ENCODE measurements around the gene PLPPR2. TPM values are rescaled to one million over a fixed set of nuclear protein-coding genes. Genes with fewer than 3 reads are reported as not detected.

The PLPPR2 gene
- total RNA-seq, 2 experiments from 2014 or later = 2.1 to 2.2 TPM

- CTCF ChIA-PET = interaction anchor here (0.6 to 4.5 kb wide), 15 partner anchors 8 to 429 kb away, joined by 3 to 24 read pairs (median 4); partner anchors contain the start of genes CCDC159, ELOF1, SWSAP1 and TMEM205
- POLR2A ChIA-PET = interaction anchor here (0.6 to 0.7 kb wide), 2 partner anchors 53 to 1768 kb away, joined by 3 to 5 read pairs; no protein-coding TSS in a partner anchor
- DNase-seq (peak; percentile 73), ATAC-seq (no peak)
- intact Hi-C loops (cut with DNase I, micrococcal nuclease) = loop anchor here (5.0 kb wide), 2 partner anchors 39 to 254 kb away; no protein-coding TSS in a partner anchor
- peak overlapping the region; percentile 75 for H3K4me3 Mint-ChIP-seq
- H3K27me3 Mint-ChIP-seq = peaks cover 14% of the 10 kb centered on the region
- H3K4me1 Mint-ChIP-seq = peaks cover 35% of the 10 kb centered on the region
- H3K36me3 Mint-ChIP-seq (ENCODE audit: low read depth) = peaks cover 2% of the 10 kb centered on the region
- H3K27ac Mint-ChIP-seq = no peak overlapping the region
- H3K9me3 Mint-ChIP-seq (ENCODE audit: low read depth) = no peaks in the 10 kb centered on the region
Observed at GRCh38 chr19:11382898-11383705, 27.9 kb downstream of the PLPPR2 start.

GRCh38 chr19:11383706-11384048 is 28.4 kb downstream of the PLPPR2 start:
- intact Hi-C loops (cut with DNase I, micrococcal nuclease) = loop anchor here (5.0 kb wide), 2 partner anchors 39 to 254 kb away; no protein-coding TSS in a partner anchor
- Mint-ChIP-seq H3K9me3 (ENCODE audit: low read depth) (no peaks in the 10 kb centered on the region), H3K27me3 (peaks cover 14% of the 10 kb centered on the region), H3K4me1 (peaks cover 31% of the 10 kb centered on the region), H3K36me3 (ENCODE audit: low read depth) (peaks cover 2% of the 10 kb centered on the region), H3K27ac (no peak overlapping the region), H3K4me3 (peak overlapping the region; percentile 75)
- no peak for ATAC-seq
- POLR2A ChIA-PET = interaction anchor here (0.7 kb wide), 1 partner anchor 1769 kb away, joined by 3 read pairs; no protein-coding TSS in a partner anchor
- CTCF ChIA-PET = interaction anchor here (0.6 to 4.5 kb wide), 15 partner anchors 9 to 186 kb away, joined by 3 to 24 read pairs (median 4); partner anchors contain the start of genes CCDC159, ELOF1, SWSAP1 and TMEM205
- no peak for DNase-seq

- peaks cover 26% of the 10 kb centered on the region for H3K4me1 Mint-ChIP-seq
- H3K4me3 Mint-ChIP-seq = no peak overlapping the region
- POLR2A ChIA-PET = no interaction called here
- ATAC-seq = no peak
- CTCF ChIA-PET = no interaction called here
- H3K27ac Mint-ChIP-seq = no peak overlapping the region
- no peak for DNase-seq
- no peaks in the 10 kb centered on the region for H3K9me3 Mint-ChIP-seq (ENCODE audit: low read depth)
- intact Hi-C loops (cut with DNase I, micrococcal nuclease) = loop anchor here (5.0 kb wide), 2 partner anchors 38 to 253 kb away; no protein-coding TSS in a partner anchor
- H3K27me3 Mint-ChIP-seq = peaks cover 14% of the 10 kb centered on the region
- H3K36me3 Mint-ChIP-seq (ENCODE audit: low read depth) = peaks cover 2% of the 10 kb centered on the region
Observed at GRCh38 chr19:11384778-11385129, 29.5 kb downstream of the PLPPR2 start.

- Mint-ChIP-seq H3K27me3 (peaks cover 10% of the 10 kb centered on the region), H3K9me3 (ENCODE audit: low read depth) (no peaks in the 10 kb centered on the region), H3K27ac (no peak overlapping the region), H3K36me3 (ENCODE audit: low read depth) (no peaks in the 10 kb centered on the region), H3K4me1 (peaks cover 11% of the 10 kb centered on the region), H3K4me3 (no peak overlapping the region)
- intact Hi-C loops (cut with DNase I, micrococcal nuclease) = no loop called here
- POLR2A ChIA-PET = no interaction called here
- DNase-seq (no peak), ATAC-seq (peak; percentile 13)
- CTCF ChIA-PET = interaction anchor here (0.6 to 0.7 kb wide), 2 partner anchors 15 to 355 kb away, joined by 3 read pairs; no protein-coding TSS in a partner anchor
Observed at GRCh38 chr19:11387162-11388034, 32.2 kb downstream of the PLPPR2 start.

- ATAC-seq = no peak
- peaks cover 4% of the 10 kb centered on the region for H3K4me1 Mint-ChIP-seq
- peaks cover 3% of the 10 kb centered on the region for H3K27me3 Mint-ChIP-seq
- no peaks in the 10 kb centered on the region for H3K9me3 Mint-ChIP-seq (ENCODE audit: low read depth)
- ChIA-PET POLR2A (no interaction called here), CTCF (interaction anchor here (0.5 to 2.2 kb wide), 3 partner anchors 9 to 53 kb away, joined by 4 to 9 read pairs (median 4); partner anchors contain the start of gene SWSAP1)
- intact Hi-C loops (cut with DNase I, micrococcal nuclease) = no loop called here
- no peak overlapping the region for H3K4me3 Mint-ChIP-seq
- DNase-seq = no peak
- H3K36me3 Mint-ChIP-seq (ENCODE audit: low read depth) = no peaks in the 10 kb centered on the region
- no peak overlapping the region for H3K27ac Mint-ChIP-seq
Observed at GRCh38 chr19:11390359-11390758, 35.1 kb downstream of the PLPPR2 start.

- H3K4me3 Mint-ChIP-seq = no peak overlapping the region
- peaks cover 4% of the 10 kb centered on the region for H3K4me1 Mint-ChIP-seq
- POLR2A ChIA-PET = interaction anchor here (0.6 kb wide), 1 partner anchor 677 kb away, joined by 5 read pairs; no protein-coding TSS in a partner anchor
- peaks cover 3% of the 10 kb centered on the region for H3K27me3 Mint-ChIP-seq
- no peak for ATAC-seq
- CTCF ChIA-PET = interaction anchor here (0.5 to 2.2 kb wide), 4 partner anchors 10 to 52 kb away, joined by 4 to 9 read pairs (median 4); partner anchors contain the start of gene SWSAP1
- no peaks in the 10 kb centered on the region for H3K9me3 Mint-ChIP-seq (ENCODE audit: low read depth)
- no peak for DNase-seq
- H3K36me3 Mint-ChIP-seq (ENCODE audit: low read depth) = no peaks in the 10 kb centered on the region
- intact Hi-C loops (cut with DNase I, micrococcal nuclease) = no loop called here
- no peak overlapping the region for H3K27ac Mint-ChIP-seq
Observed at GRCh38 chr19:11390933-11391680, 35.9 kb downstream of the PLPPR2 start.

- ATAC-seq (no peak), DNase-seq (no peak)
- ChIA-PET POLR2A (no interaction called here), CTCF (interaction anchor here (3.1 kb wide), 1 partner anchor 15 kb away, joined by 15 read pairs; no protein-coding TSS in a partner anchor)
- Mint-ChIP-seq H3K36me3 (ENCODE audit: low read depth) (no peaks in the 10 kb centered on the region), H3K27ac (no peak overlapping the region), H3K27me3 (peaks cover 7% of the 10 kb centered on the region), H3K9me3 (ENCODE audit: low read depth) (no peaks in the 10 kb centered on the region), H3K4me1 (no peaks in the 10 kb centered on the region), H3K4me3 (no peak overlapping the region)
- intact Hi-C loops (cut with DNase I, micrococcal nuclease) = no loop called here
Observed at GRCh38 chr19:11397089-11397610, 41.9 kb downstream of the PLPPR2 start.

GRCh38 chr19:11399667-11400066 is 44.4 kb downstream of the PLPPR2 start:
- Mint-ChIP-seq H3K4me3 (no peak overlapping the region), H3K4me1 (no peaks in the 10 kb centered on the region), H3K9me3 (ENCODE audit: low read depth) (no peaks in the 10 kb centered on the region), H3K36me3 (ENCODE audit: low read depth) (no peaks in the 10 kb centered on the region), H3K27me3 (peaks cover 7% of the 10 kb centered on the region), H3K27ac (no peak overlapping the region)
- ChIA-PET CTCF (interaction anchor here (0.5 to 0.6 kb wide), 2 partner anchors 34 to 39 kb away, joined by 3 to 4 read pairs; no protein-coding TSS in a partner anchor), POLR2A (no interaction called here)
- ATAC-seq (no peak), DNase-seq (no peak)
- intact Hi-C loops (cut with DNase I, micrococcal nuclease) = no loop called here

GRCh38 chr19:11400798-11401197 is 45.6 kb downstream of the PLPPR2 start:
- Mint-ChIP-seq H3K4me1 (no peaks in the 10 kb centered on the region), H3K36me3 (ENCODE audit: low read depth) (no peaks in the 10 kb centered on the region), H3K4me3 (no peak overlapping the region), H3K27ac (no peak overlapping the region), H3K27me3 (peaks cover 4% of the 10 kb centered on the region), H3K9me3 (ENCODE audit: low read depth) (no peaks in the 10 kb centered on the region)
- POLR2A ChIA-PET = no interaction called here
- CTCF ChIA-PET = no interaction called here
- intact Hi-C loops (cut with DNase I, micrococcal nuclease) = no loop called here
- ATAC-seq = no peak
- DNase-seq = no peak

- no peak overlapping the region for H3K4me3 Mint-ChIP-seq
- H3K4me1 Mint-ChIP-seq = peaks cover 4% of the 10 kb centered on the region
- DNase-seq (no peak), ATAC-seq (no peak)
- H3K36me3 Mint-ChIP-seq (ENCODE audit: low read depth) = no peaks in the 10 kb centered on the region
- peaks cover 3% of the 10 kb centered on the region for H3K27me3 Mint-ChIP-seq
- ChIA-PET CTCF (interaction anchor here (0.6 kb wide), 1 partner anchor 14 kb away, joined by 3 read pairs; no protein-coding TSS in a partner anchor), POLR2A (no interaction called here)
- no peaks in the 10 kb centered on the region for H3K9me3 Mint-ChIP-seq (ENCODE audit: low read depth)
- H3K27ac Mint-ChIP-seq = no peak overlapping the region
- intact Hi-C loops (cut with DNase I, micrococcal nuclease) = no loop called here
Observed at GRCh38 chr19:11401808-11402543, 46.7 kb downstream of the PLPPR2 start.

Data from activated CD4-positive, alpha-beta T cell treated with anti-CD3 and anti-CD28 coated beads for 36 hours (primary cell).